RPMI7951 (cell line): ENCODE results near the gene ZNF385D. TPM values are rescaled to one million over a fixed set of nuclear protein-coding genes. Genes with fewer than 3 reads are reported as not detected.

Source experiments
- DNase-seq: peaks from one replicate; pipeline ENCODE4 v3.0.0-alpha.2; 2012; ENCODE audit warnings: low read depth
- total RNA-seq: library from RNA; depleted of rRNA; stranded (reverse); fragments of >200 nt; shearing (Covaris generic); gene quantifications from 2 replicates; pipeline ENCODE4 v1.2.3, GENCODE V29; 2014

Gene ZNF385D
- total RNA-seq, 1 experiment from 2014 or later: not detected

DNA sequence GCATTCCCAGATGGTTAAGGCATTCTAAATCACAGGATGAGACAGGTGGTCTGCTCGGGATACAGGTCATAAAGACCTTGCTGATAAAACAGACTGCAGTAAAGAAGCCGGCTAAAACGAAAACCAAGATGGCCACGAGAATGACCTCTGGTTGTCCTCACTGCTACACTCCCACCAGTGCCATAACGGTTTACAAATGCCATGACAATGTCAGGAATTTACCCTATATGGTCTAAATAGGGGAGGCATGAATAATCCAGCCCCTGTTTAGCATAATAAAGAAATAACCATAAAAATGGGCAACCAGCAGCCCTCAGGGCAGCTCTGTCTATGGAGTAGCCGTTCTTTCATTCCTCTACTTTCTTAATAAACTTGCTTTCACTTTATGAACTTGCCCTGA, 151.1 kb downstream of the ZNF385D start:
- no peak for DNase-seq

GRCh38 chr3:21592828-21593227, 158.2 kb downstream of the ZNF385D start:
- DNase-seq: no peak

GRCh38 chr3:21587894-21588293, 163.1 kb downstream of the ZNF385D start:
- DNase-seq: no peak

GRCh38 chr3:21585216-21585740, 165.7 kb downstream of the ZNF385D start:
- no peak for DNase-seq

- DNase-seq: no peak
Measured at GRCh38 chr3:21573291-21573690, 177.7 kb downstream of the ZNF385D start.

- DNase-seq: no peak
Measured at GRCh38 chr3:21564531-21564930, 186.5 kb downstream of the ZNF385D start.

GRCh38 chr3:21562243-21562642, 188.8 kb downstream of the ZNF385D start:
- DNase-seq: no peak

DNA sequence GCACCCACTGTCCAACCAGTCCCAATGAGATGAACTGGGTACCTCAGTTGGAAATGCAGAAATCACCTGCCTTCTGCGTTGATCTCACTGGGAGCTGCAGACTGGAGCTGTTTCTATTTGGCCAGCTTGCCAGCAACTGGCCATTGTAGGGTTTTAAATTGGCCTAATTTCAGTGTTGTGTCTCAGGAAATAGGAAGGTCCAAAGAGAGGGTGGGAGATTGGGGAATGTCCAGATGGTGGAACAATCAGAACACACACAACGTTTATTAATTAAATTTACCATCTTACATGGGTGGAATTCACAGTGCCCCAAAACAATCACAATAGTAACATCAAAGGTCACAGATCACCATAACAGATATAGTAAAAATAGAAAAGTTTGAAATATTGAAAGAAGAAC, 189.5 kb downstream of the ZNF385D start:
- no peak for DNase-seq

- DNase-seq: peak; percentile 3
Measured at GRCh38 chr3:21551019-21551418, 200.0 kb downstream of the ZNF385D start.

DNA sequence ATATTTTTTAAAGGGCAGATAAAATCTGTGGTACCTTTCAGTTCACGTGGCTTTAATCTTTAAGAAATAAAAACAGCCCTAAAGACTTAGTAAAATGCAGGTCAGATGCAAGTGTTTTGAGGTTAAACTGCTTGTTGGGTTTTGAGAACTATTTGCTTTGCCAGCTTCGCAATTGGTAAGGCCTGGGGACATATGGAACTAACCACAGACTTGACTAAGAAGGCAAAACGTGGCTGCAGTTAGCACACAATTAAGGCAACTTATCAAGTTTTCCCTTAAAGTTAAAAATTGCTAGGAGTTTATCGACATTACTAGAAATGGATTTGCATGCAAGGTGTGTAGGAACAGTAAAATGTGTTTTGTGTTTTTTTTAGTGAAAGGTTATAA, 206.9 kb downstream of the ZNF385D start:
- peak; percentile 7 for DNase-seq

GRCh38 chr3:21543380-21544075, 207.5 kb downstream of the ZNF385D start:
- DNase-seq: peak; percentile 1

DNA sequence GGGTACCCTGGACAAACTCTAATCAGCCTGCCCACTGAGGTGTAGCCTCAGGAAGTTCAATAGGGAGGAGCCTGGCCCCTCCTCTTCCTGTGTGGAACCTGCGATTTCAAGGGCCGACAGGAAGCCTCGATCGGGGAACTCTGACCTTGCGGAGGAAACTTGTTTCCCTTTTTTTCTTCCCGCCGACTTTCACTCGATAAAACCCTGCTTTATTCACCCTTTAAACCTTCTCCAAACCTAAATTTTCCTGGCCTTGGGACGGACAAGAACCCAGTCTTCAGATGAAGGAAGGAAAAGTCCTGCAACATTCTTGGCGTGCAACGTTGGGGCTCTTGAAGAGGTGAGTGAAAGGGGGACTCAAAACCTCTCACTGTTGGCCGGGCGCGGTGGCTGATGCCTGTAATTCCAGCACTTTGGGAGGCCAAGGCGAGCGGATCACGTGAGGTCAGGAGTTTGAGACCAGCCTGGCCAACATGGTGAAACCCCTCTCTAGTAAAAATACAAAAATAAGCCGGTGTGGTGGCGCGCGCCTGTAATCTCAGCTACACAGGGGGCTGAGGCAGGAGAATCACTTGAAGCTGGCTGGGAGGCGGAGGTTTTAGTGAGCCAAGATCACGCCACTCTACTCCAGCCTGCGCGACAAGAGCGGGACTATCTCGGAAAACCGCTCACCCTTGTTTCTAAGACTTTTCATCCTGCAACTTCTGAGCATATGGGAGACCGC, 208.2 kb downstream of the ZNF385D start:
- DNase-seq: no peak

- no peak for DNase-seq
Measured at GRCh38 chr3:21540265-21540664, 210.7 kb downstream of the ZNF385D start.

- DNase-seq: no peak
Measured at GRCh38 chr3:21534462-21534861, 216.5 kb downstream of the ZNF385D start.

GRCh38 chr3:21533002-21533401, 218.0 kb downstream of the ZNF385D start:
- DNase-seq: no peak

GRCh38 chr3:21531909-21532308, 219.1 kb downstream of the ZNF385D start:
- no peak for DNase-seq

DNA sequence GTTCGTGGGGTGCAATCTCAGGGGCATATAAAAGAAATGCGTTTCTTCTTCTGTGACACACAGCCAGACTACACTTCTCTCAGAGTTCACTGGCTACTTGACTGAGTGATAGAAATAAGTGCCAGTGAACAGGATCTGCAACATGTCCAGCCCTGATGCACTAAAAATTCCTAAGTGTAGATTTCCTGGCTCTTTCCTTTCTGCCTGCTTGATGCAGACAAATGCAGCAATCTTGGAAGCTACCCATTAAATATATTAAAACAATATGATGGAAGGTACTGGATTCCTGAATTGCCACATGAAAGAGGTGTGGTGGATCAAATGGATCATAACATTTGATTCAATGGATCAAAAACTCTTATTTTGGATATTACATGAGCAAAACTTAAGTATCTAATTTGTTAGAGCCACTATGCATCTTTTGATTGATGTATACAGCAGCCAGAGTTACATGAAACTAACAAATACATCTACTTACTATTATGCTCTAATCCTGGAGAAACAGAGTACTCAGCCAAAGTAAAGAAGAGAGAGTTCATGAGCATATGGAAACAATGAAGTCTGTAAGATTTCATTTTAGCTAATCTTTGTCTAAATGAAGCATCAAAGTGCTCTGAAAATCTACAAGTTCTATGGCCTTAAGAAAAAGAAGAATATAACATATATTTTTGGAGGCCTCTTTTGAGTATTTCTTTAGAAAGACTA, 222.6 kb downstream of the ZNF385D start:
- no peak for DNase-seq

- no peak for DNase-seq
Measured at GRCh38 chr3:21526461-21526860, 224.5 kb downstream of the ZNF385D start.

GRCh38 chr3:21524133-21524532, 226.9 kb downstream of the ZNF385D start:
- no peak for DNase-seq

DNA sequence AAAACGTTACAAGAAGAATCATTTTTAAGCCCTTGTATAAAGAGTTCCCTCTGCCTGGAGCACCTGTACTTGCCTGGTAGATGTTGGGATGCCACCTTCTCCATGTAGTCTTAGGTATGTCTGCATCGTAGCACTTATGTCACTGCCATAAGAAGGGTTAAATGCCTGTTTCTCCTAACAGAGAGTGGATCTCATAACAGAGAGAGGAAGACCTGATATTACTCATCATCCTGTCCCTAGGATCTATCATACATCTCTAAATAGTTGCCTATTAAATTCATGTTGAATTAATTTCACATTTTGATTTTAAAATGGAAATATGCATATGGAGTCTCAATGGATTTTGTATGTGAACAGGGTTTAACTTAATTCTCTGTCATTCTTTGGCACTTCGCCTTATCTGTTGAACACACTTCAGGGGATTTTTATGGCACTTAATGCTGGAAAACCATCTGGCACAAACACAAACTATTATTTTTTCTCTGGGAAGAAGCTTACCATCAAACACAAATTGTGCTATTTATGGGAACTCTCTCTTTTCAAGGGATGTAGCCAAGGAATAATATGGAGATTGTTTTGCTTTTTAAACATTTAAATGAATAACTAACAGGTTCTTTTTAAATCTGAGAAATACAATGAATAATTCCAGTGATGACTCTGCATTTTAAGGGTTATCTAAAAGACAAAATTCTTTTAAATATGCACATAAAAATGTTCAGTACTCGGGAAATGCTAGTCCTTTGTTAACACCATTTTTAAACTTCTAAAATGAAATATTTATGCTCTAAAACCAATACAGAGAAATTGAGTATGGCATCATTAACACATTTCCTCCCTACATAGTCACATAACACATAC, 230.7 kb downstream of the ZNF385D start:
- DNase-seq: no peak

GRCh38 chr3:21517184-21517583, 233.8 kb downstream of the ZNF385D start:
- no peak for DNase-seq

DNA sequence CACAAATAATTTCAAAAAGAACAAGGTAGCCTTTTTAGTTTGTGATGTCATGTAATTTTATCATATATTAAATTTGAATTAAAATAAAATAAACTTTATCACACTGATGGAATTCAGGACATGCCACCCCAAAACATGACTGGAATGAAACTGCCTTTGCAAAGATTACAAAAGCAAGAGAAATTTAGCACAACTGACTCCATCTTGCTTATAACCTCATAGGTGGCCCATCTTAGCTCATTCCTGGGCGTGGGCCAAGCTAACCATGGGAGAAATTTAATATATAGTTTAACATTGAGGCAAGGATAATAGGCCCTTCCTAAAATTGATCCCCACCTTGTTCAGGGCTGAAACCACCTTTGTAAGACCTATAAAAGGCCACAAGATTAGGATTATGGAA, 235.6 kb downstream of the ZNF385D start:
- DNase-seq: no peak
